PC-3 (cell line): ENCODE data around the gene XCL2.

Source experiments
- CTCF ChIP-seq: fragments of 300-600 bp; sonication (generic); conservative IDR thresholded peaks from 2 replicates; pipeline ENCODE4 v1.5.1; 2017; ENCODE audit warnings: antibody characterized with exemption, low read depth, mild to moderate bottlenecking, low read length
- EZH2 ChIP-seq: fragments of 300-600 bp; sonication (generic); IDR thresholded peaks from one replicate; pipeline ENCODE4 v1.6.1; 2017; ENCODE audit warnings: antibody characterized with exemption, mild to moderate bottlenecking, low read length; ENCODE audit not compliant: unreplicated experiment
- EZH2phosphoT487 ChIP-seq: fragments of 300-600 bp; sonication (generic); IDR thresholded peaks from 2 replicates; pipeline ENCODE4 v1.6.1; 2018; ENCODE audit warnings: mild to moderate bottlenecking, antibody characterized with exemption, low read length, borderline replicate concordance

- TF ChIP-seq CTCF (no peak), EZH2phosphoT487 (no peak), EZH2 (no peak)
Observed at GRCh38 chr1:168518813-168519212, 25.0 kb downstream of the XCL2 start.
